AG10803 (cell line): ENCODE results near the gene RNF214.

Source experiments
- DNase-seq: peaks from one replicate; pipeline ENCODE4 v3.0.0; 2010; ENCODE audit warnings: low read depth
- H3K4me3 ChIP-seq: 2 replicates; pipeline ENCODE4 v1.5.1; 2011; ENCODE audit warnings: mild to moderate bottlenecking, low read length, control low read depth
- CTCF ChIP-seq: conservative IDR thresholded peaks from 2 replicates; pipeline ENCODE4 v1.5.1; 2011; ENCODE audit warnings: mild to moderate bottlenecking, low read length, control low read depth, inconsistent platforms

The RNF214 gene

GRCh38 chr11:117300283-117300663 is 67.8 kb downstream of the RNF214 start:
- peak; percentile 24 for DNase-seq
- H3K4me3 ChIP-seq: no peak overlapping the region; the same call in 1 of the 2 replicates
- no peak for TF ChIP-seq CTCF

GRCh38 chr11:117300773-117301172 is 68.3 kb downstream of the RNF214 start:
- H3K4me3 ChIP-seq: no peak overlapping the region
- no peak for TF ChIP-seq CTCF
- DNase-seq: no peak

GRCh38 chr11:117302228-117302627 is 69.8 kb downstream of the RNF214 start:
- no peak overlapping the region for H3K4me3 ChIP-seq
- no peak for TF ChIP-seq CTCF

GRCh38 chr11:117303101-117303500 is 70.6 kb downstream of the RNF214 start:
- H3K4me3 ChIP-seq: no peak overlapping the region
- no peak for DNase-seq
- no peak for TF ChIP-seq CTCF

More at GRCh38 chr11:117302228-117302627, 69.8 kb downstream of the RNF214 start:
- DNase-seq: no peak

GRCh38 chr11:117303646-117304315 is 71.3 kb downstream of the RNF214 start:
- no peak for DNase-seq
- no peak for TF ChIP-seq CTCF

GRCh38 chr11:117305145-117305544 is 72.7 kb downstream of the RNF214 start:
- TF ChIP-seq CTCF: no peak
- DNase-seq: no peak

More at GRCh38 chr11:117303646-117304315, 71.3 kb downstream of the RNF214 start:
- no peak overlapping the region for H3K4me3 ChIP-seq

GRCh38 chr11:117309310-117309709 is 76.8 kb downstream of the RNF214 start:
- no peak for TF ChIP-seq CTCF
- DNase-seq: no peak
- H3K4me3 ChIP-seq: no peak overlapping the region

More at GRCh38 chr11:117305145-117305544, 72.7 kb downstream of the RNF214 start:
- H3K4me3 ChIP-seq: no peak overlapping the region
